Parathyroid adenoma (tissue), 2 donors: ENCODE results near the gene KRT81.

Experiments
- H2AFZ ChIP-seq: fragments of 300-600 bp; sonication (generic); one replicate; pipeline ENCODE4 v1.7.0; 2017; ENCODE audit warnings: antibody characterized with exemption, mild to moderate bottlenecking
- H3K27ac ChIP-seq: fragments of 300-600 bp; sonication (generic); one replicate; pipeline ENCODE4 v1.7.0; 2017
- H3K27me3 ChIP-seq: fragments of 300-600 bp; sonication (generic); one replicate; pipeline ENCODE4 v1.7.0; 2017; ENCODE audit warnings: low read length; ENCODE audit not compliant: control insufficient read depth, insufficient read depth
- H3K36me3 ChIP-seq: fragments of 300-600 bp; sonication (generic); one replicate; pipeline ENCODE4 v1.7.0; 2017; ENCODE audit warnings: low read length; ENCODE audit not compliant: control insufficient read depth, insufficient read depth
- H3K4me1 ChIP-seq: fragments of 300-600 bp; sonication (generic); one replicate; pipeline ENCODE4 v1.7.0; 2017; ENCODE audit warnings: control low read depth
- H3K4me2 ChIP-seq: fragments of 300-600 bp; sonication (generic); one replicate; pipeline ENCODE4 v1.7.0; 2017; ENCODE audit warnings: low read length
- H3K4me3 ChIP-seq: fragments of 300-600 bp; sonication (generic); one replicate; pipeline ENCODE4 v1.7.0; 2017; ENCODE audit warnings: low read depth, low read length
- H3K79me2 ChIP-seq: fragments of 300-600 bp; sonication (generic); one replicate; pipeline ENCODE4 v1.7.0; 2017; ENCODE audit warnings: control low read depth
- H3K9ac ChIP-seq: fragments of 300-600 bp; sonication (generic); one replicate; pipeline ENCODE4 v1.7.0; 2017; ENCODE audit warnings: mild to moderate bottlenecking
- H3K9me3 ChIP-seq: fragments of 300-600 bp; sonication (generic); one replicate; pipeline ENCODE4 v1.7.0; 2017; ENCODE audit warnings: low read length; ENCODE audit not compliant: control insufficient read depth
- CTCF ChIP-seq: fragments of 300-600 bp; sonication (generic); IDR thresholded peaks from one replicate; pipeline ENCODE4 v1.7.0; 2017; ENCODE audit warnings: antibody characterized with exemption, mild to moderate bottlenecking
- donor health status: primary hyperparathyroidism.

KRT81 gene

GRCh38 chr12:52335598-52336262 lies 44.4 kb upstream of the KRT81 start:
- no peak overlapping the region for H3K27ac ChIP-seq
- no peak overlapping the region for H2AFZ ChIP-seq
- no peak for TF ChIP-seq CTCF
- H3K4me2 ChIP-seq: no peak overlapping the region
- H3K9me3 ChIP-seq: no peaks in the 10 kb centered on the region
- H3K79me2 ChIP-seq: no peaks in the 10 kb centered on the region
- no peaks in the 10 kb centered on the region for H3K36me3 ChIP-seq
- H3K4me3 ChIP-seq: no peak overlapping the region
- H3K9ac ChIP-seq: no peak overlapping the region
- H3K27me3 ChIP-seq: no peaks in the 10 kb centered on the region
- peaks cover 20% of the 10 kb centered on the region for H3K4me1 ChIP-seq

GRCh38 chr12:52334185-52334584 lies 42.9 kb upstream of the KRT81 start:
- no peak for TF ChIP-seq CTCF
- Histone ChIP-seq H3K9me3 (no peaks in the 10 kb centered on the region), H3K27ac (no peak overlapping the region), H2AFZ (no peak overlapping the region), H3K9ac (no peak overlapping the region), H3K4me3 (no peak overlapping the region), H3K4me2 (no peak overlapping the region), H3K4me1 (peaks cover 20% of the 10 kb centered on the region), H3K27me3 (no peaks in the 10 kb centered on the region), H3K79me2 (no peaks in the 10 kb centered on the region), H3K36me3 (no peaks in the 10 kb centered on the region)

GRCh38 chr12:52333321-52333720 lies 42.0 kb upstream of the KRT81 start:
- Histone ChIP-seq H3K4me1 (peaks cover 20% of the 10 kb centered on the region), H3K27me3 (no peaks in the 10 kb centered on the region), H2AFZ (no peak overlapping the region), H3K4me3 (no peak overlapping the region), H3K4me2 (peak overlapping the region; percentile 45), H3K9me3 (no peaks in the 10 kb centered on the region), H3K27ac (no peak overlapping the region), H3K36me3 (no peaks in the 10 kb centered on the region), H3K9ac (no peak overlapping the region), H3K79me2 (no peaks in the 10 kb centered on the region)
- no peak for TF ChIP-seq CTCF

- Histone ChIP-seq H3K4me2 (no peak overlapping the region), H3K9me3 (no peaks in the 10 kb centered on the region), H3K27me3 (no peaks in the 10 kb centered on the region), H3K4me3 (no peak overlapping the region), H2AFZ (no peak overlapping the region), H3K9ac (no peak overlapping the region), H3K4me1 (peaks cover 20% of the 10 kb centered on the region), H3K36me3 (no peaks in the 10 kb centered on the region), H3K79me2 (no peaks in the 10 kb centered on the region), H3K27ac (no peak overlapping the region)
- TF ChIP-seq CTCF: no peak
These were observed 41.0 kb upstream of the KRT81 start for GRCh38 chr12:52332381-52332780.

GRCh38 chr12:52331833-52332232 lies 40.5 kb upstream of the KRT81 start:
- TF ChIP-seq CTCF: no peak
- no peak overlapping the region for H3K9ac ChIP-seq
- no peak overlapping the region for H3K4me3 ChIP-seq
- H3K36me3 ChIP-seq: no peaks in the 10 kb centered on the region
- no peak overlapping the region for H3K4me2 ChIP-seq
- peaks cover 20% of the 10 kb centered on the region for H3K4me1 ChIP-seq
- H3K79me2 ChIP-seq: no peaks in the 10 kb centered on the region
- H3K27me3 ChIP-seq: no peaks in the 10 kb centered on the region
- H3K27ac ChIP-seq: no peak overlapping the region
- no peak overlapping the region for H2AFZ ChIP-seq
- H3K9me3 ChIP-seq: no peaks in the 10 kb centered on the region
